Right renal cortex interstitium (tissue), 3 donors: ENCODE results near the gene GPS1. TPM values are rescaled to one million over a fixed set of nuclear protein-coding genes. Genes with fewer than 3 reads are reported as not detected.
"Not testable (repeated sequence)": the region's sequence is repeated elsewhere in the genome, so short reads cannot be mapped to it uniquely, and the experiment has no call there.

Source experiments
- DNase-seq, 3 donors: peaks; one replicate each; pipeline ENCODE4 v3.0.0-alpha.2; 2013; ENCODE audit warnings: low read depth in 3 of 3, low spot score in 2 of 3
- polyA plus RNA-seq, 3 donors: library from polyadenylated mRNA; unstranded; fragments of 120-200 nt; gene quantifications; one replicate each; pipeline ENCODE4 v1.2.1, GENCODE V29; 2013; ENCODE audit not compliant: insufficient read length in 3 of 3

The GPS1 gene
- polyA plus RNA-seq, 3 donors: 96.7 to 104 (median 103) TPM

DNA sequence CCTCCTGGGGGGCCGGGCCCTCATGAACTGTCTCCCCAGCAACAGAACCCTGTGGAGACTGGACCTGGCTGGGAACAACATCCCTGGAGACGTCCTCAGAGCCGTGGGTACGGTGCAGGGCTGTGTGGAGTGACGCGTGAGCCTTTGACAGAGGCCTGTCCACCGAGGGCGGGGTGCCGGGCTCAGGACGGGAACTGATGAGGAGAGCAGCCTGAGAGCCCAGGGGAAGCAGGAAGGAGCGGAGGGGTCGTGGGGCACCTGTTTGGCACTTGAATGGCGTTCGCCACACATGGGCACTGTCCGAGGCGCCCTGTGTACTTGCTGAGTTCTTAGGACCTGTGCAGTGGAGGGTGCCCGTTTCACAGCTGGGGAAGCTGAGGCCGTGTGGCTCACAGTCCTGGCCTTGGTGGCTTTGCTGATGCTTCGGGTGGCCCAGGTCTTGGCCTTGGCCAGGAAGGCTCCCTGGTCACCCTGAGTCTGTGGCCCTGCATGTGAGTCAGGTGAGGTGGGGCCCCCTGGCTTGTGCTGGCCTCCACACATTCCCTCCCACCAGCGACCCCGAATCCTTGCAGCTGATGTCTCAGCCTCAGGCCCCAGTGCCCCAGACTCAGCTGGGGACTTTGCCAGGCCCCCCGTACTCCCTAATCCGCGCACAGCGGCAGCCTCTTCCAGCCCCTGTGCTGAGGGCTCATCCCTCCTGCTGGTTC, 26.1 kb upstream of the GPS1 start:
- no peak for DNase-seq

GRCh38 chr17:82028246-82028645, 23.5 kb upstream of the GPS1 start:
- no peak for DNase-seq

DNA sequence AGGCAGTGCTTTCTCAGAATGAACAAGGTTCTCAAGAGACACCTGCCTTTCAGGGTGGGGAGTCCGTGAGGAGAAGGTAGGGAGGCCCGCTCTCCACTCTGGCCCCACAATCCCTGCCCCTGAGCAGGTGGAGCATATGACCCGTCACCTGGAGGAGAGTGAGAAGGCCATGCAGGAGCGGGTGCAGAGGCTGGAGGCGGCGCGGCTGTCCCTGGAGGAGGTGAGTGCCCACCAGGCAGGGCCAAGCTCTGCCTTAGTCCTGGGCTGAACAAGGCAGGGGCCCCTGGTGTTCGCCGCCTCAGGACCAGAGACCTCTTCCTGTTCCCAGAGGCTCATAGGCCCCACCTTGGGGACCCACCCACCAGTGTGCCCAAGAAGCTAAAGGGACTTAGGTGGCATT, 22.7 kb upstream of the GPS1 start:
- no peak for DNase-seq

DNA sequence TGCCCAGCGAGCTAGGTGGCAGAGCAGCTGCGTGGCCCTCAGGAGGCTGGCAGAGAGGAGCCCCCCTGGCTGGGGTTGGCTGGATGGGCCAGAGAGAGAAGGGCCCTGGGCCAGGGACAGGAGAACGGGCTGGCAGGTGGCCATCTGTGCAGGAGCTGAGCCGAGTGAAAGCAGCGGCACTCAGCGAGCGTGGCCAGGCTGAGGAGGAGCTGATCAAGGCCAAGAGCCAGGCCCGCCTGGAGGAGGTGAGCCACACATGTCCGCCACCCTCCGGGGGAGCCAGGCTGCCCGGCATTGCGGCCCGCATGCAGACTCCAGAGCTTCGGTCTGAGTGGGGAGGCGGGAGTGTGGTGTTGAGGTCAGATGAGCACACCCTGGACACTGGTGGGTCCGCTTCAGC, 22.3 kb upstream of the GPS1 start:
- DNase-seq: no peak

GRCh38 chr17:82029990-82030469, 21.7 kb upstream of the GPS1 start:
- no peak for DNase-seq

- DNase-seq: peak in 1 of 3 donors; percentile 62
Measured at GRCh38 chr17:82030470-82031302, 21.0 kb upstream of the GPS1 start.

GRCh38 chr17:82031303-82031884, 20.3 kb upstream of the GPS1 start, which contains the start of gene RAC3:
Gene RAC3 (plus strand): TSS chr17:82031678. CDS start chr17:82031762, 84 bp downstream.
- no peak for DNase-seq

DNA sequence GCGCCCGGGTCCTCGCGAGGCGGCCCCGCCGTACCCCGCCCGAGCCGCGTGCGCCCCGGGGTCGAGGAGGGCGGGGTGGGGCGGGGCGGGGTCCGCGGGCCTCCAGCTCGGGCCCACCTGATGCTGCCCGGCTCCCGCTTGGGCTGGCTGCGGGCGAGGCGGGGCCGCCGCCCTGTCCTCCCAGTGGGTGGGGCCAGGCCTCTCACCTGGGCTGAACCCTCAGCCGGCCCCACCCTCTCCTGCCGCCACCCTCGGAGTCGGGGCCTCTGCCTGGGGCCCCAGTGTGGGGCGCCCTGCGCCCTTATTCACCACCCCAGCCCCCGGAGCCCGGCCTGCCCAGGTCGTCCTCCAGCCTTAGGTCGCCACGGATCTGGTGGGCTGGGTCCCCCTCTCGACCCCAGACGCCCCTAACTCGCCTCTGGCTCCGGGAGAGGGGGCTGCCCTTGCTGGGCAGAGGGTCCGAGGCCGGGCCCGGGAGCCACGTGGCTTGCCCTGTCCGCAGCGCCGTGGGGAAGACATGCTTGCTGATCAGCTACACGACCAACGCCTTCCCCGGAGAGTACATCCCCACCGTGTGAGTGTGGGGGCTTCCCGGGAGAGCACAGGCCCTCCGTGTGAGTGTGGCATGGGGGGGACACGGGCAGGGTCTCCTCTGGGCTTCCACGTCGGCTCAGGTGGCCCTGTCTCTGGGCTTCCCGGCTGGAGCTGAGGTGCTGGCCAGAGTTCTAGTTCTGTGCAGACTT, 19.6 kb upstream of the GPS1 start:
- no peak for DNase-seq

GRCh38 chr17:82033359-82034085, 18.2 kb upstream of the GPS1 start:
- no peak for DNase-seq

- DNase-seq: no peak
Measured at GRCh38 chr17:82034371-82035011, 17.2 kb upstream of the GPS1 start.

GRCh38 chr17:82035488-82035887, 16.2 kb upstream of the GPS1 start:
- no peak for DNase-seq

DNA sequence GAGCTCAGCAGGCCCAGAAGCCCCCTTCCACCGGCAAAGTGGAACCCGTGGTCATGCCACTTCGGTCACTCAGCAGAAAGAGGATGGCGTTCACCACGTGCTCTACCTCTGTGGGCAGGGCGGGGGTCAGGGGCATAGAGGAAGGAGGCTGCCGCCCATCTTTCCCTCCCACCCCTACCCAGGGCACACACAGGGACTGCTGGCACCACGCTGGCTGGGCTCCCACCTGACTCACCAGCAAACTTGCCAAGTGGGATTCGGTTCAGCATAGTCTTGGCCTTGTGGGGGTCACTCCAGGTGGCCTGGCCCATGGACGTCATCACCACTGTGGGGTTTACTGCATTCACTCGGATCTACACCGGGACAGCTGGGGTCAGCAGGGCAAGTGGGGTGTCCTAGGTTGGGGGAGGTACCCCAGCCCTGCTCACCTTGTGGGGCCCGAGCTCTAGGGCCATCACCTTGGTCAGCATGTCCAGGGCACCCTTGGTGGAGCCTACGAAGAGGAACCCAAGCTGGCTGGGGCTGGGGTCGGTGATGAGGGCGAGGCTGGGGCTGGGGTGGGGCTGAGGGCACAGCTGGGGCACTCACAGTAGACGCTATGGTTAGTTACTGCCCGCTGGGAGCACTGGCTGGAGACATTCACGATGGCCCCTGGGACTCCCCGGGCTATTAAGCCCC, 15.6 kb upstream of the GPS1 start:
- no peak for DNase-seq

- DNase-seq: no peak
Measured at GRCh38 chr17:82036634-82037091, 15.0 kb upstream of the GPS1 start.

GRCh38 chr17:82037092-82037888, 14.4 kb upstream of the GPS1 start, which contains the start of gene DCXR:
Gene DCXR (minus strand): TSS chr17:82037697. CDS start chr17:82037682, 15 bp downstream.
- DNase-seq: peak; percentile 73 to 91 (median 89)

DNA sequence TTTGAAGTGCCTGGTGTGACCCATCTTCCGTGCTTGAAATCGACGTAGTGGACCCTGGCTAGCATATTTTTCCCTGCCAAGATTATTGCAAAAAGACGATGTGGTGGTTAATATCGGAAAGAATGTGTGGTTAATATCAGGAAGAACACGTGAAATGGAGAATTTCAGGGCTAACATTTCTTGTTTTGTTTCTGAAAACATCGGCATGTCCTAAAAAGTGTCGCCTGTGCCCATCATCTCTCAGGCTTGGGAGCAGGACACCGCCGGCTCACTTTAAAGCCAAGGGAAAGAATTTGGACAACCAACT, 13.9 kb upstream of the GPS1 start:
- DNase-seq: no peak

- DNase-seq: not testable (repeated sequence)
Measured at GRCh38 chr17:82038796-82039409, 12.8 kb upstream of the GPS1 start.

DNA sequence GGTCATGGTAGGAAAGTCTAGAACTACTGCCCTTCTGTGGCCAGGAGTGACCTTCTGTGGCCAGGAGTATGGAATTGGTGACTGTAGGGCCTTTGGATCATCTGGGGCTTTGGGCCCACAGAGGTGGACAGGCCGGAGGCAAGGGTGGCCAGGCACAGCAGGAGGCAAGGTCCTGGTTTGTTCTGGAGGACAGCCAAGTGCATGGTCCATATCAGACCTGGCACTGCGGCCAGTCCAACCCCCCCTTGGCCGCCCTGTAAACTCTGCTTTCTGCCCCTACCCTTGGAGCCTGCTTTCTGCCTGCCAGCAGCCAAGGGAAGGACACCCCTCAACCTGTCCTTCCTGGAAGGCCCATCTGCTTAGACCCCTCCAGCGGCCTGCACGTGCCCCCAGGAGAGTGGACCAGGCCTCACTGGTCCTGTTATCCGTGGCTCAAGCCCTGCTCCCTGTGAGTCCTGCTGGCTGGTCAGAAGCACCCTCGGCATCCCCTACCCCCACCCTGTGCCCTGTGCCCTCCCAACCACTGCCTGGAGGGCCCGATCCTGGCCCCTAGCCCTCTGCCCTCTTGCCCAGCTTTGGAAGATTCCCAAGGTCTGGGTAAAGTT, 11.9 kb upstream of the GPS1 start:
- no peak for DNase-seq
